Fibroblast of lung (primary cell): ENCODE data around the gene VEPH1. TPM values are rescaled to one million over a fixed set of nuclear protein-coding genes. Genes with fewer than 3 reads are reported as not detected.

Experiments used
- DNase-seq, 2 donors: peaks; one replicate each; pipeline versions ENCODE4 v3.0.0 to v3.0.0-alpha.2; 2010; ENCODE audit warnings: low read depth in 2 of 2
- H2AFZ ChIP-seq: 2 replicates; pipeline ENCODE4 v1.5.1; 2012; ENCODE audit warnings: low read length, control low read depth, inconsistent platforms
- H3K27ac ChIP-seq: 2 replicates; pipeline ENCODE4 v1.5.1; 2011; ENCODE audit warnings: low read length, control low read depth; ENCODE audit not compliant: insufficient read depth
- H3K27me3 ChIP-seq: 2 replicates; pipeline ENCODE4 v1.5.1; 2011; ENCODE audit warnings: mild to moderate bottlenecking, low read length; ENCODE audit not compliant: control insufficient read depth, insufficient read depth
- H3K36me3 ChIP-seq: 2 replicates; pipeline ENCODE4 v1.5.1; 2011; ENCODE audit warnings: low read length; ENCODE audit not compliant: control insufficient read depth, insufficient read depth
- H3K4me1 ChIP-seq: 2 replicates; pipeline ENCODE4 v1.5.1; 2011; ENCODE audit warnings: low read length; ENCODE audit not compliant: control insufficient read depth, insufficient read depth; ENCODE audit errors: extremely low read depth
- H3K4me2 ChIP-seq: 2 replicates; pipeline ENCODE4 v1.5.1; 2011; ENCODE audit warnings: low read length, control low read depth; ENCODE audit not compliant: insufficient read depth; ENCODE audit errors: extremely low read depth
- H3K4me3 ChIP-seq, 4 experiments: fragments of 200-600 bp in 1 of 4; sonication (generic) in 1 of 4; replicated peaks in 1 of 4; 2 replicates each; pipeline ENCODE4 v1.5.1; 2011 to 2016; ENCODE audit warnings: low read length in 4 of 4, low read depth in 3 of 4, mild to moderate bottlenecking in 3 of 4, control low read depth in 2 of 4, inconsistent platforms in 1 of 4, mixed read lengths in 1 of 4; ENCODE audit not compliant: insufficient read depth in 1 of 4; ENCODE audit errors: control extremely low read depth in 1 of 4
- H3K79me2 ChIP-seq: 2 replicates; pipeline ENCODE4 v1.5.1; 2012; ENCODE audit warnings: mild to moderate bottlenecking, low read length, inconsistent platforms; ENCODE audit not compliant: control insufficient read depth, insufficient read depth
- H3K9ac ChIP-seq: 2 replicates; pipeline ENCODE4 v1.5.1; 2011; ENCODE audit warnings: mild to moderate bottlenecking, low read length, control low read depth; ENCODE audit not compliant: insufficient read depth
- H3K9me3 ChIP-seq: 2 replicates; pipeline ENCODE4 v1.5.1; 2012; ENCODE audit warnings: low read depth, low read length; ENCODE audit not compliant: control insufficient read depth, insufficient read depth
- H4K20me1 ChIP-seq: 2 replicates; pipeline ENCODE4 v1.5.1; 2011; ENCODE audit warnings: low read length; ENCODE audit not compliant: control insufficient read depth, insufficient read depth; ENCODE audit errors: extremely low read depth
- EZH2 ChIP-seq: IDR thresholded peaks from 2 replicates; pipeline ENCODE4 v1.5.1; 2012; ENCODE audit warnings: low read length, control low read depth, mild to moderate bottlenecking; ENCODE audit errors: missing control alignments
- polyA plus RNA-seq, 2 donors: library from polyadenylated mRNA; depleted of rRNA in 1 of 2; stranded (reverse) in 1 of 2; unstranded in 1 of 2; fragments of >200 nt; gene quantifications; 2 replicates each; pipeline ENCODE4 v1.2.1, GENCODE V29; 2011 to 2012; ENCODE audit warnings: missing spikeins in 1 of 2
- total RNA-seq: library from RNA; depleted of rRNA; stranded (reverse); fragments of >200 nt; gene quantifications from 2 replicates; pipeline ENCODE4 v1.2.1, GENCODE V29; 2014
- TF ChIP-seq, protein P1 (sequence below), 2 donors: IDR thresholded peaks in 1 of 2; conservative IDR thresholded peaks in 1 of 2; 1 replicate in 1 of 2; 2 replicates in 1 of 2; pipeline ENCODE4 v1.5.1; 2011 to 2012; ENCODE audit warnings: low read length in 2 of 2, control low read depth in 1 of 2, inconsistent platforms in 1 of 2, low read depth in 1 of 2, mild to moderate bottlenecking in 1 of 2

The VEPH1 gene
- total and polyA plus RNA-seq, 2 donors (not counting 1 experiment from before 2014, with no cell fraction given) = 13.1 to 34.7 TPM

GRCh38 chr3:157232141-157232540 lies 271.1 kb downstream of the VEPH1 start:
- no peaks in the 10 kb centered on the region for H4K20me1 ChIP-seq
- no peak overlapping the region for H3K27ac ChIP-seq
- H3K4me1 ChIP-seq = no peaks in the 10 kb centered on the region
- H3K4me2 ChIP-seq = no peak overlapping the region
- DNase-seq = no peak
- no peak overlapping the region for H3K4me3 ChIP-seq
- no peaks in the 10 kb centered on the region for H3K27me3 ChIP-seq
- no peak overlapping the region for H2AFZ ChIP-seq
- H3K36me3 ChIP-seq = no peaks in the 10 kb centered on the region
- H3K9me3 ChIP-seq = no peaks in the 10 kb centered on the region
- TF ChIP-seq, protein P1, sequence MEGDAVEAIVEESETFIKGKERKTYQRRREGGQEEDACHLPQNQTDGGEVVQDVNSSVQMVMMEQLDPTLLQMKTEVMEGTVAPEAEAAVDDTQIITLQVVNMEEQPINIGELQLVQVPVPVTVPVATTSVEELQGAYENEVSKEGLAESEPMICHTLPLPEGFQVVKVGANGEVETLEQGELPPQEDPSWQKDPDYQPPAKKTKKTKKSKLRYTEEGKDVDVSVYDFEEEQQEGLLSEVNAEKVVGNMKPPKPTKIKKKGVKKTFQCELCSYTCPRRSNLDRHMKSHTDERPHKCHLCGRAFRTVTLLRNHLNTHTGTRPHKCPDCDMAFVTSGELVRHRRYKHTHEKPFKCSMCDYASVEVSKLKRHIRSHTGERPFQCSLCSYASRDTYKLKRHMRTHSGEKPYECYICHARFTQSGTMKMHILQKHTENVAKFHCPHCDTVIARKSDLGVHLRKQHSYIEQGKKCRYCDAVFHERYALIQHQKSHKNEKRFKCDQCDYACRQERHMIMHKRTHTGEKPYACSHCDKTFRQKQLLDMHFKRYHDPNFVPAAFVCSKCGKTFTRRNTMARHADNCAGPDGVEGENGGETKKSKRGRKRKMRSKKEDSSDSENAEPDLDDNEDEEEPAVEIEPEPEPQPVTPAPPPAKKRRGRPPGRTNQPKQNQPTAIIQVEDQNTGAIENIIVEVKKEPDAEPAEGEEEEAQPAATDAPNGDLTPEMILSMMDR (conservative IDR thresholded peaks at IDR 0.05 in 1 of 2, IDR thresholded peaks at IDR 0.05 in 1 of 2; ENCODE audit: low read depth in 1 of 2, low read length in 2 of 2) = no peak
- no peak for TF ChIP-seq EZH2
- H3K9ac ChIP-seq = no peak overlapping the region
- H3K79me2 ChIP-seq = no peaks in the 10 kb centered on the region

GRCh38 chr3:157231071-157231470 lies 272.1 kb downstream of the VEPH1 start:
- peak in 1 of 2 donors; percentile 95 for DNase-seq
- H3K27ac ChIP-seq = no peak overlapping the region
- no peaks in the 10 kb centered on the region for H3K27me3 ChIP-seq
- H3K4me3 ChIP-seq = no peak overlapping the region
- H3K36me3 ChIP-seq = no peaks in the 10 kb centered on the region
- no peak for TF ChIP-seq EZH2
- TF ChIP-seq, protein P1 (conservative IDR thresholded peaks at IDR 0.05 in 1 of 2, IDR thresholded peaks at IDR 0.05 in 1 of 2; ENCODE audit: low read depth in 1 of 2, low read length in 2 of 2) = no peak
- no peaks in the 10 kb centered on the region for H4K20me1 ChIP-seq
- no peaks in the 10 kb centered on the region for H3K79me2 ChIP-seq
- H3K4me2 ChIP-seq = no peak overlapping the region
- H3K9ac ChIP-seq = no peak overlapping the region
- no peaks in the 10 kb centered on the region for H3K4me1 ChIP-seq
- H2AFZ ChIP-seq = no peak overlapping the region
- H3K9me3 ChIP-seq = no peaks in the 10 kb centered on the region

DNA sequence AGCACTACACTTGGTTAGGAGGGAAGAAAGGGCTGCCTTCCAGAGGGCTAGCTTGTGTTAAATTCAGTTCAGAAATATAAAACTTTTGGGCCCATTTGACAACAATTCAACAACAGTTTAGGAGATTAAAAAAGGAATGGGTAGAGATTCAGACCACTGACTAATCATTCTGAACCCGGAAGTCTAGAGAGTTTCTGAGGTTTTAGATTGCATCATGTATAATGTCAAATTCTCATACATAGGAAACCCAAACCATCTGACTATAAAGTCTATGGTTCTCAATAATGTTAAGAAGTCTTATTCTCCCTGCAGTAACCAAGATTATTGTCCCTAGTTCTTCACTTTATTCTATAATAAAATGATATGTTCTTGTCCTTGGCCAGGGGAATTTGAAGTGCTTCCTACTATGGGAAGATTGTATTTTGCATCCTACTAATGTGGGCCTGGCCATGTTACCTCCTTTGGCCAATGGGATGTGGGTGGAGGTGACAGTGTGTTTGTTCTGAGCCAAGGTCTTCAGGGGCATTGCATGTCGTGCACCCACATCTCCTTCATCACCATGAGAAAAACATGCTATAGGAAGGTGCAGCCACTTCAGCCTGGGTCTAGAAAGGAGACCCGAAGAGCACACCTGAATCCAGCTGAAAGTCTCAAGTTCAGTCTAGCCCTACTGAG lies 276.9 kb downstream of the VEPH1 start:
- Histone ChIP-seq H3K4me1 (no peaks in the 10 kb centered on the region), H3K4me3 (no peak overlapping the region), H3K27me3 (no peaks in the 10 kb centered on the region), H3K4me2 (no peak overlapping the region), H3K36me3 (no peaks in the 10 kb centered on the region), H3K79me2 (no peaks in the 10 kb centered on the region), H4K20me1 (no peaks in the 10 kb centered on the region), H2AFZ (no peak overlapping the region), H3K9ac (no peak overlapping the region), H3K27ac (no peak overlapping the region), H3K9me3 (no peaks in the 10 kb centered on the region)
- TF ChIP-seq, protein P1 (conservative IDR thresholded peaks at IDR 0.05 in 1 of 2, IDR thresholded peaks at IDR 0.05 in 1 of 2; ENCODE audit: low read depth in 1 of 2, low read length in 2 of 2) = no peak
- TF ChIP-seq EZH2 = no peak
- peak; percentile 13 to 35 for DNase-seq
